Right lobe of liver (tissue), 4 donors: ENCODE results near the gene ZNF175.

ENCODE experiments used
- CTCF ChIP-seq, 4 donors: fragments of 200-600 bp in 3 of 4; fragments of 450-650 bp in 1 of 4; IDR thresholded peaks; one replicate each; pipeline versions ENCODE4 v1.5.1 to v1.8.0; 2016 to 2022; ENCODE audit warnings: antibody characterized with exemption in 4 of 4, mild to moderate bottlenecking in 2 of 4
- POLR2A ChIP-seq: fragments of 450-650 bp; IDR thresholded peaks from one replicate; pipeline ENCODE4 v1.6.1; 2017; ENCODE audit warnings: antibody characterized with exemption, mild to moderate bottlenecking
- donor health status: DM: no; HTN: no; CAD: no.
- donor health status: DM: no; HTN: no; CAD: no.
- donor health status: DM: no; HTN: yes; CAD: no.

- TF ChIP-seq CTCF (IDR thresholded peaks at IDR 0.05): no peak
- no peak for TF ChIP-seq POLR2A
Measured at GRCh38 chr19:51640386-51640785, 69.3 kb downstream of the ZNF175 start.
